SHP77 treated with DMSO at 0.1 percent for 48 hours (cell line): ENCODE data around the gene VSTM1.

Experiments
- DNase-seq: peaks from one replicate; lab custom pipeline; 2025; lab: John Stamatoyannopoulos, UW

VSTM1 gene

DNA sequence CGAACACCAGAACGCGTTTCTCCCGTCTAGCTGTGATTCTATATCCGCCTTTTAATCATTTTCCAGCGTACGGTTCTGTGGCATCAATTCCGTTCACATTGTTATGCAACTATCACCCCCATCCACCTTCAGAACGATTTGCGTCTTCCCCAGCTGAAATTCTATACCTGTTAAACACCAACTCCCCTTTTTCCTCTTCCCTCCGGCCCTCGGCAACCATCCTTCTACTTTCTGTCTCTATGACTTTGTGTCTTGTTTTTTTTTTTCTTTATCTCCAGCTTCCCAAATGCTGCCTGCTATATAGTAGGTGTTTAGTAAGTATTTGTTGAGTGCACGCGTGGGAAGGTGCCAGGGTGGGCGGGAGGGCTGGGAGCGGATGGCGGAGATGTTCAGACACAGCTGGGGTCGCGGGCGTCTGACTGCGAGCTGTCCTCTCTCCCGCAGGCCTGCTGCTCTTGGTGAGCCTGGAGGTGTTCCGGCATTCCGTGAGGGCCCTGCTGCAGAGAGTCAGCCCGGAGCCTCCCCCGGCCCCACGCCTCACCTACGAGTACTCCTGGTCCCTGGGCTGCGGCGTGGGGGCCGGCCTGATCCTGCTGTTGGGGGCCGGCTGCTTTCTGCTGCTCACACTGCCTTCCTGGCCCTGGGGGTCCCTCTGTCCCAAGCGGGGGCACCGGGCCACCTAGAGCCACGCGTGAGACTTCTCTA is 52.0 kb downstream of the VSTM1 start:
- no peak for DNase-seq

DNA sequence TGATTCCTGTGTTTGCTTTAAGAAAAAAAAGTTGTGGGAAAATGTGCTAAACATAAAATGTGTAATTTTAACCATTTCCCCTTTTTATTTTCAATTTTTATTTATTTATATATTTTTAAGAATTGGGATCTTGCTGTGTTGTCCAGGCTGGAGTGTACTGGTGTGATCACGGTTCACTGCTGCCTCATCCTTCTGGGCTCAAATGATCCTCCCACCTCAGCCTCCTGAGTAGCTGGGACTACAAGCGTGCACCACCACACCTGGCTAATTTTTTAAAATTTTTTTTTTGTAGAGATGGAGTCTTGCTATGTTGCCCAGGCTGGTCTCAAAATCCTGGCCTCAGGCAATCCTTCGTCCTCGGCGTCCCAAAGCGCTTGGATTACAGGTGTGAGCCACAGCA is 53.2 kb downstream of the VSTM1 start:
- DNase-seq = no peak

DNA sequence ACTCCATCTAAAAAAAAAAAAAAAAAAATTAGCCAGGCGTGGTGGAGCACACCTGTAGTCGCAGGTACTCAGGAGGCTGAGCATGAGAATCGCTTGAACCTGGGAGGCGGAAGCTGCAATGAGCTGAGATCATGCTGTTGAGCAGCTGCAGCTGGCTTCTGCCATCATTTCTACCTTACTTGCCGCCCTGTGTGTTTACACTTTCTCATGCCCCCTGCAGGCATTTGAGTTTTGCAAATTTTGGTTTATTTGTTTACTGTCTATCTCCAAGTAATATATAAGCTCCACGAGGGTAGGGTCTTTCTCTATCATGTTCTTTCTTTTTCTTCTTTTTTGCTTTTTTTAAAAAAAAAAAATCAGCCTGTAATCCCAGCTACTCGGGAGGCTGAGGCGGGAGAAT is 54.3 kb downstream of the VSTM1 start:
- DNase-seq = no peak

DNA sequence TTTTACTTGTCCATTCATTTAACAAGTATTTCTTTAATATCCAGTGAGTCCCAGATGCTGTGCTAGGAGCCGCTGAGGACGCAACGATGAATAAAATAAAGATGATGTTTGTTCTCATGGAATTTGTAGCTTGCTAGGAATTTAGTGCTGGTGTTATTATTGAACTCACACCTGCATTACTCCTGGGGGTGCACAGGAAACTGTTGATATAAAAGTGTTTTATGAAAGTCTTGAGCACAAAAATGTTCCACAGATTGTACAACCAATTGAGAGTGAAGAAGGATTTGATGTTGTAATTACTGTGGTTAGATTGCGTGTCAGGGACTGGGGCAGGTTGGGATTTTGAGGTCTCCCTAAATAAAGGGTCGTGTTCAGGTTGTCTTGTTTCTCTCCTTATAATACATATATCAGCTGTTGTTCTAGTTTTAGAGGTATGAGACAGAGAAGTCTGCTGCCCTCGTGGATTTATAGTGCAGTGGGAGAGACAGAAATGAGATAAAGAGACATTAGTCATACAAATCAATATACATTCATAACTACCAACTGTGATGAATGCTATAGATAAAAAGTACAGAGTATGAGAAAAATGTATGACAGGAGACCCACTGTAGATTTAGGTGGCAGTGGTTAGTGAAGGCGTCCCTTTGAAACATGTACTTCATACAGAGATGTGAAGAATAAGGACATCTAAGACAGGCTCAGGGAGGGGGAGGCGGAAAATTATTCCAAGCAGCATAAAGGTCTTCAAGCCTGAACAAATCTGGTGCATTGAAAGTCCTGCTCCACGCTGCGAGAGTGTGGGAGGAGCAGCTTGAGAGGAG is 61.0 kb downstream of the VSTM1 start:
- no peak for DNase-seq

DNA sequence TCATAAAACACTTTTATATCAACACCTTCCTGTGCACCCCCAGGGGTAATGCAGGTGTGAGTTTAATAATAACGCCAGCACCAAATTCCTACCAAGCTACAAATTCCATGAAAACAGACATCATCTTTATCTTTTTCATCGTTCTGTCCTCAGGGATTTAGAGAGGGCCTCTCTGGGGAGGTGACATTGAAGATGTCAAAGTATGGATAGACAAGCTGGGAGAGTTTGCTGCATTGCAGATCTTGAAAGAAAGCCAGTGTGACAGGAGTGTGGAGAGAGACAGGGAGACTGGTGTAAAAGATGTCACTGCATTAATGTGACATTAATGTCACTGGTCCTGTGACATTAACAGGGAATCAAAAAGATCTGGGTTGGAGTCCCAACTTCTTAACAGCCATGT is 62.2 kb downstream of the VSTM1 start:
- no peak for DNase-seq

DNA sequence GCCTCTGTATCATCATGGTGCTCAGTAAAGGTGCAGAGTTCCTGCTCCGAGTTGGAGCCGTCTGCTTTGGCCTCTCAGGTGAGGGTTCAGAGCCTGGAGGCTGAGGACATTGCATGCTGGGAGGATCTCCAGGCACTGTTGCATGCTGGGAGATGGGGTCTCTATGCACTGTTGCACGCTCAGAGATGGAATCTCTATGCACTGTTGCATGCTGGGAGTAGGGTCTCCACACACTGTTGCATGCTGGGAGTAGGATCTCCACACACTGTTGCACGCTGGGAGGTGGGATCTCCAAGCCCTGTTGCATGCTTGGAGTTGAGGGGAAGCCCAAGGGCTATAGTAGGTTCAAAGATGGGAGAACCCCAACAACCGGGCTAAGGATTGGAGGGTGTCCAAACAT is 64.0 kb downstream of the VSTM1 start:
- no peak for DNase-seq

DNA sequence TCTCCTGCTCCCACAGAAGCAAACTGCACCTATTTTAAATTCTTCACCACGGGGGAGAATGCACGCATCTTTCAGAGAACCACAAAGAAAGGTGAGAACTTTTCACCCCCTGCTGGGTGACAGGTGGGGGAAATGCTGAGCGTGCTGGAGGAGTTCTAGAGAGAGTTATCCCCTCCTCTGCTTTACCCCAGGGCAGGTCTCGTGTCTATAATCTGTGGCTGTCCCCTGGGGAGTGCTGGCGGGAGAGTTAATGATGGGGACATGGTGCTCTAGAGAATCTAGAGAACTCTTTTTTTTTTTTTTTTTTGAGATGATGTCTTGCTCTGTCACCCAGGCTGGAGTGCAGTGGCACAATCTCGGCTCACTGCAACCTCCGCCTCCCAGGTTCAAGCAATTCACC is 65.5 kb downstream of the VSTM1 start:
- DNase-seq = no peak

DNA sequence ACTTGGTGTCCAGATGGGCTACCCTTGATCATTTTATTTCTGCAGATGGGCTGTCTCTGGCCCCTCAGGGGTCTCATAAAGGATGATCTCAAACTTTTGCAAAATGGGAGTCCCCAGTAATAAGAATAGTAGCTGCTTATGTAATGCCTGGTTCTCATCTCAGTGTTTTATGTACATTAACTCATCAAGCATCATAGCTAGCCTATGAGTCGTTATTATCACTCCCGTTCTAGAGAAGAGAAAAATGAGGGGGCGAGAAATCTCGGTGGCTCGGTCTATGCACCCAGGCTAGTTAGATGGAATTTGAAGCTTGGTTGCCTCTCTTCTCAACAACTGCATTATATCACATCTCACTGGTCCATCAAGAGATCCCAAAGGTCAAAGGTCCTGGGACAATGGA is 68.9 kb downstream of the VSTM1 start:
- no peak for DNase-seq

DNA sequence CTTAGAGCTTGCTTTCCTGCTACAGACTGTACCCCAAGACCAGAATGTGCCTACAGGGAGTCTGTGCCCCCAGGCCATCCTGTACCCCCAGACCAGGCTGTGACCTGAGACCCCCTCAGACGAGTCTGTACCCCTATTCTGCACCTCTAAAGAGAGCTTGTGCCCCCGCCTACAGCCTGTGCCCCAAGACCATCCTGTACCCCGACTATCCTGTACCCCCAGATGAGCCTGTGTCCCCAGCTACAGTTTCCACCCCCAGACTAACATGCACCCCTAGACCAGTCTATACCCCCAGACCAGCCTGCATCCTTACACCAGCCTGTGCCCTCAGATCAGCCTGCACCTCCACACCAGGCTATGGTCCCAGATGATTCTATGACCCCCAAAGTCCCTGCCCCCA is 70.2 kb downstream of the VSTM1 start:
- no peak for DNase-seq

DNA sequence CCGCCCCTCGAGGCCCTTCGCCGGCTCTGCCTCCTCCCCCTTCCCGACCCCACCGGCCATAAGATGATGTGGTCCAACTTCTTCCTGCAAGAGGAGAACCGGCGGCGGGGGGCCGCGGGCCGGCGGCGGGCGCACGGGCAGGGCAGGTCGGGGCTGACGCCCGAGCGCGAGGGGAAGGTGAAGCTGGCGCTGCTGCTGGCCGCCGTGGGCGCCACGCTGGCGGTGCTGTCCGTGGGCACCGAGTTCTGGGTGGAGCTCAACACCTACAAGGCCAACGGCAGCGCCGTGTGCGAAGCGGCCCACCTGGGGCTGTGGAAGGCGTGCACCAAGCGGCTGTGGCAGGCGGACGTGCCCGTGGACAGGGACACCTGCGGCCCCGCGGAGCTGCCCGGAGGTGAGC is 70.9 kb downstream of the VSTM1 start:
- no peak for DNase-seq

DNA sequence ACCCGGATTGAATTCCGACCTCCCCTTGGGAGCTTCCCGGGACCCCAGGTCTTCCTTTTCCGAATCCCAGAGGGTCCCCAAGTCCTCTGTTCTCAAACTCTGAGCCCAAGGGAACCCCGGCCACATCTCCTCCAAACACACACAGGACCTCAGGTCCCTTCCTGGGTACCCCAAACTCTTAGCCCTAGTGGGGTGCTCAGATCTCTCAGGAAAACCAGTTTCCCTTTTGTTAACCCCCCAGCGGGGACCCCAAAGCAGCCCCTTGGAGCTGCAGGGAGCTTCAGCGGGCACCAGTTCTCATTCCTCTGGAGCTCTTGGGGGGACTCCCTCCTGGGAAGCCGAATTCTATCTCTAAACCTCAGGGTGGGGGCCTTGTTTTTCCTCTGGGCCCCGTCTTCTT is 71.5 kb downstream of the VSTM1 start:
- no peak for DNase-seq

DNA sequence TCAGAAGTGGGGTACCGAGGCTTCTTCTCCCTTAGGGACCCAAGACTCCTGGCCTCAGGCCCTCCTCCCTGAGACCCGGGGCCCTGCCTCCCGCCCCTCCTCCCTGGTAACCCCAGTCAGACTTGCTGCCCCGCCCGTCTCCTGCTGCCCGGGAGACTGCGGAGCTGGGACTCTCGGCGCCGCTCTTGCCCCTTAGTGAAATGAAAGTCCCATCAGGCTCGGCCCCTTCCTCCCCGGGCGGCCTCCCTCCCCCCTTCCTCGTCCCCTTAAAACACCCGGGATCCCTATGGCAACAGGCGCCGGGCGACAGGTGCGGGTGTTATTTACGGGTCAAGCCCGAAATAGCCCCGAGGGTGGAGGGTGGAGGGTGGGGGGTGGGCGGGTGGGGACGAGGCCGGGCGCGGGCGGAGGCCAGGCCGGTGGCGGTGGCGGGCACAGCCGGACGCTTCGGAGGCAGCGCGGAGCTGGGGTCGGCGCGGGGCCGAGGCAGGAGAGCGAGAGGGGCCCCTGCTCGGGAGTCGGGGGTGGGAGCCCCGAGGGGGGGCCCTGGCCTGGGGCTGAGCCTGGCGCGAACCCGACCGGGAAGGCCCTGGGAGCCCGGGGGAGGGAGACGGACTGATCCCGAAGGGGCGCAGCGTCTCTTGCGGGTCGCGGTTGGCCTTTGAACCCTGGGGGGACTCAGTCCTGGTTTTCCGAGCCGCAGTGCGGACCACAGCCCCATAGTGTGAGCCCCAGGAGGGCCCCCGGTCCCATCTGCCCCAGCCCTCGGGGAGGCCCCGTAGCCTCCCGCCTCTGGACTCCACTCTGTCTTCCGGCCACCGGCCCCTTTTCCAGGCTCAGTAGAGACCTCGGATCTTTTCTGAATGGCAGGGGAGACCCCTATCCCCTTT is 72.2 kb downstream of the VSTM1 start, which contains the start of gene CACNG6:
CACNG6 (plus strand) TSS at position 414 of the 890 bp plus-strand sequence. CDS start 1,241 bp downstream, outside the sequence.
- no peak for DNase-seq
